Karpas-422 (cell line): ENCODE data around the gene CHTF18. TPM values are rescaled to one million over a fixed set of nuclear protein-coding genes. Genes with fewer than 3 reads are reported as not detected.

ENCODE experiments used
- DNase-seq: peaks from one replicate; pipeline ENCODE4 v3.0.0-alpha.2; 2015
- H2AFZ ChIP-seq: fragments of 200-600 bp; sonication (generic); 2 replicates; pipeline ENCODE4 v1.6.1; 2014; ENCODE audit warnings: antibody characterized with exemption, low read length, mixed read lengths
- H3K27ac ChIP-seq: fragments of 200-600 bp; sonication (generic); 2 replicates; pipeline ENCODE4 v1.5.1; 2014; ENCODE audit warnings: mild to moderate bottlenecking, low read length, moderate library complexity
- H3K27me3 ChIP-seq: fragments of 200-600 bp; sonication (generic); 2 replicates; pipeline ENCODE4 v1.6.1; 2014; ENCODE audit warnings: low read length, mixed read lengths
- H3K36me3 ChIP-seq: fragments of 200-600 bp; sonication (generic); 2 replicates; pipeline ENCODE4 v1.6.1; 2014; ENCODE audit warnings: low read length, mixed read lengths; ENCODE audit not compliant: insufficient read depth
- H3K4me1 ChIP-seq: fragments of 200-600 bp; sonication (generic); 2 replicates; pipeline ENCODE4 v1.6.1; 2014; ENCODE audit warnings: mild to moderate bottlenecking, low read length, mixed read lengths
- H3K4me2 ChIP-seq: fragments of 200-600 bp; sonication (generic); 2 replicates; pipeline ENCODE4 v1.6.1; 2014; ENCODE audit warnings: low read length, low read depth, mild to moderate bottlenecking; ENCODE audit not compliant: poor library complexity, severe bottlenecking
- H3K4me3 ChIP-seq: fragments of 200-600 bp; sonication (generic); 2 replicates; pipeline ENCODE4 v1.5.1; 2014; ENCODE audit warnings: mild to moderate bottlenecking, antibody characterized with exemption, low read length, mixed read lengths
- H3K79me2 ChIP-seq: fragments of 200-600 bp; sonication (generic); 2 replicates; pipeline ENCODE4 v1.6.1; 2014; ENCODE audit warnings: mild to moderate bottlenecking, low read length, mixed read lengths
- H3K9ac ChIP-seq: fragments of 200-600 bp; sonication (generic); 2 replicates; pipeline ENCODE4 v1.6.0; 2014; ENCODE audit warnings: low read length
- H3K9me2 ChIP-seq: fragments of 200-600 bp; sonication (generic), shearing (Covaris generic); replicated peaks from 2 replicates; pipeline ENCODE4 v1.6.0; 2014; ENCODE audit warnings: mild to moderate bottlenecking, low read length, moderate library complexity; ENCODE audit not compliant: insufficient read depth
- H3K9me3 ChIP-seq: fragments of 300-700, 200-600 bp; sonication (generic); 2 replicates; pipeline ENCODE4 v1.6.1; 2014; ENCODE audit warnings: low read length, mixed read lengths
- H4K20me1 ChIP-seq: fragments of 200-600 bp; sonication (generic); 2 replicates; pipeline ENCODE4 v1.6.1; 2014; ENCODE audit warnings: mild to moderate bottlenecking, antibody characterized with exemption, low read length, low read depth; ENCODE audit not compliant: insufficient read depth
- total RNA-seq: library from RNA; depleted of rRNA; stranded (reverse); fragments of >200 nt; shearing (Covaris generic); gene quantifications from 2 replicates; pipeline ENCODE4 v1.2.3, GENCODE V29; 2014; ENCODE audit warnings: low replicate concordance

The CHTF18 gene
- total RNA-seq, 1 experiment from 2014 or later = 7.9 TPM

DNA sequence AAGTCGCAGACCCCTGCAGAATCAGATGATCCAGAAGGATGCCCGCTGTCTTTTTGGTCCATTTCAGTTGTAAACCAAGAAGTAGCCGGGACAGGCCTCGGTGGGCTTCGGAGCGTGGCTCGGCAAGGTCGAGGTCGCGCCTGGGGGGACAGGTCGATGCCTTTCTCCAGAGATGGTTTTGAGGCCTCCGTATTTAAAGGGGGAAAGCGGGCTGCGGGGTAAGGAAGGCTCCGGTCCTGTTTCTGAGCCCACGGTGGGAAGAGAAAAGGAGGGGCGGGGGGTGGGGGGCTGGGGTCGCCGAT is 19.6 kb downstream of the CHTF18 start:
- Histone ChIP-seq H3K79me2 (no peaks in the 10 kb centered on the region), H3K27ac (no peak overlapping the region), H3K4me1 (peaks cover 25% of the 10 kb centered on the region), H3K9me2 (no peaks in the 10 kb centered on the region), H3K9me3 (no peaks in the 10 kb centered on the region), H3K4me3 (peak overlapping the region; percentile 79), H2AFZ (peak overlapping the region; percentile 99), H3K9ac (peak overlapping the region; percentile 70), H3K4me2 (peak overlapping the region; percentile 93), H3K36me3 (no peaks in the 10 kb centered on the region), H3K27me3 (no peaks in the 10 kb centered on the region), H4K20me1 (no peaks in the 10 kb centered on the region; the same call in 1 of the 2 replicates)
- DNase-seq = no peak

DNA sequence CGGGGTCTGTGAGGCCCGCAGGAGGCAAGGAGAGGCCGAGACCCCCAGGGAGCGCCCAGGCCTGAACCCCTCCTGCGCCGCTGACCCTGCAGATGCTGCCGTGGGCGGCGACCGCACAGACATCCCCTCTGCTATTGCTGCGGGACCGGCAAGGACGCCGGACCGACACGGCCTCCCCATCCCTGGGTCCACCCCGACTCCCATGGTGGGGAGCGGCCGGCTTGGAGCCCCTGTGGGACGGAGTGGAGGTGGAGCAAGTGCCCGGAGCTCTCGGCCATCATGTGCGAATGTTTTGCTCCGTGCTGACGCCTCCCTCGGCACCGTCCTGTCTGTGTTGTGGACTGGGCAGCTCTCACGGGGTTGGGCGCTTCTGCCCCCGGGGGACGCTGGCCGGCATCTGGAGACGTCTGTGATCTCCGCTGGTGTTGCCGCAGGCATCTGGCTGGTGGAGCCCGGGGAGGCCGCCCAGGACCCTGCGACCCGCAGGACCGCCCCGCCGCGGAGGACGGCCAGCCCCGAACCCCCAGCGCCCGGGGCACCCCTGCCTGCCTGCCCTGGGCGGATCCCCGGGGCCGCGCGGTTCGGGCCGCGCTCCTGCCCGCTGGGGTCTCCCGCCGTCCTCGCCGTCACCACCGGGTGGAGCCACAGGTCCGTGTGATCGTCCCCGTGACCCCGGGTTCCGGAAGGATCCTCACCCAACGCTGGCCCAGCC is 24.9 kb downstream of the CHTF18 start:
- H3K27me3 ChIP-seq = no peaks in the 10 kb centered on the region
- H3K4me3 ChIP-seq = no peak overlapping the region
- H3K9me3 ChIP-seq = no peaks in the 10 kb centered on the region
- H3K36me3 ChIP-seq = no peaks in the 10 kb centered on the region
- H2AFZ ChIP-seq = no peak overlapping the region
- peak; percentile 70 for DNase-seq
- H4K20me1 ChIP-seq = no peaks in the 10 kb centered on the region
- H3K9me2 ChIP-seq = no peaks in the 10 kb centered on the region
- H3K9ac ChIP-seq = no peak overlapping the region
- no peak overlapping the region for H3K27ac ChIP-seq
- H3K4me1 ChIP-seq = peaks cover 4% of the 10 kb centered on the region
- no peak overlapping the region for H3K4me2 ChIP-seq
- H3K79me2 ChIP-seq = no peaks in the 10 kb centered on the region

DNA sequence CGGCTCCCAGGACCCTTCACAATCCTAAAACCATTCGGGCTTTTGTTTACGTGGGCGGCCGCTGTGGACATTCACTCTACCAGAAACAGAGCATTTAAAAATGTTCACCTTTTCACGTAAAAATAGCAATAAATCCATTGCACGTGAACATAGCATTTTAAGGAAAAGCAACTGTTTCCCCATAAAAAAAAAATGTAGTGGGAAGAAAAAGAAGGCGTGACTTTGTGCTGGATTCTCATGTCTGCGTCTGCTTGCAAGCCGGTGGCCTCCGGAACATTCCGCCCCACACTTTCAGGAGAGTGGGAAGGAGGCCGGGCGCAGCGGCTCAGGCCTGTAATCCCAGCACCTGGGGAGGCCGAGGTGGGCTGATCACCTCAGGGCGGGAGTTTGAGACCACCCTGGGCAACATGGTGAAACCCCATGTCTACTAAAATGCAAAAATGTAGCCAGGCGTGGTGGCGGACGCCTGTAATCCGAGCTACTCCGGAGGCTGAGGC is 25.5 kb downstream of the CHTF18 start:
- no peak overlapping the region for H3K9ac ChIP-seq
- H3K4me2 ChIP-seq = no peak overlapping the region
- no peaks in the 10 kb centered on the region for H3K27me3 ChIP-seq

DNA sequence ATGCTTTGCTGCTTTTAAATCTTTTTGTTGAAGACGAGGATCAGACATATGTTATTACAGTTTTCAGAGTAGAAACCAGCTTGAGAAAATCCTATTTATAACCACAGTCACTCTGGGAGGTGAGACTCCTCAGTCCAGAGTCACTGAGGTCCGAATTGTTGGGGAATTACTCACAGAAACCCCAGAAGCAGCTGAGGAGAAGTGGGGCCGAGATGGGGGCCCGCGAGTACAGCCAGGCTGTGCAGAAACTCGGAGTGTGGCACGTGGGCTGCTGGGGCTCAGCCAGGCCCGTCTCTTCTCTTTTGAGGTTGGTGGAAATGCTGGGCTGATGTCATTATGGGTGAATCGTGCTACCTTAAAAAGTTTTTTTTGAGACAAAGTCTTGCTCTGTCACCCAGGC is 26.6 kb downstream of the CHTF18 start:
- DNase-seq = no peak
- Histone ChIP-seq H3K4me2 (no peak overlapping the region), H3K79me2 (no peaks in the 10 kb centered on the region), H3K9me2 (no peaks in the 10 kb centered on the region), H3K4me1 (peaks cover 3% of the 10 kb centered on the region; the same call in 1 of the 2 replicates), H3K9me3 (no peaks in the 10 kb centered on the region), H2AFZ (no peak overlapping the region), H3K4me3 (no peak overlapping the region), H3K36me3 (no peaks in the 10 kb centered on the region), H3K27ac (no peak overlapping the region), H3K9ac (no peak overlapping the region), H4K20me1 (no peaks in the 10 kb centered on the region), H3K27me3 (no peaks in the 10 kb centered on the region)

More for the DNA sequence above, 25.5 kb downstream of the CHTF18 start:
- no peak overlapping the region for H3K4me3 ChIP-seq
- no peak for DNase-seq
- no peaks in the 10 kb centered on the region for H4K20me1 ChIP-seq
- no peaks in the 10 kb centered on the region for H3K9me3 ChIP-seq
- no peak overlapping the region for H3K27ac ChIP-seq
- no peaks in the 10 kb centered on the region for H3K36me3 ChIP-seq
- H3K4me1 ChIP-seq = peaks cover 3% of the 10 kb centered on the region; the same call in 1 of the 2 replicates
- H3K9me2 ChIP-seq = no peaks in the 10 kb centered on the region
- H3K79me2 ChIP-seq = no peaks in the 10 kb centered on the region
- no peak overlapping the region for H2AFZ ChIP-seq

DNA sequence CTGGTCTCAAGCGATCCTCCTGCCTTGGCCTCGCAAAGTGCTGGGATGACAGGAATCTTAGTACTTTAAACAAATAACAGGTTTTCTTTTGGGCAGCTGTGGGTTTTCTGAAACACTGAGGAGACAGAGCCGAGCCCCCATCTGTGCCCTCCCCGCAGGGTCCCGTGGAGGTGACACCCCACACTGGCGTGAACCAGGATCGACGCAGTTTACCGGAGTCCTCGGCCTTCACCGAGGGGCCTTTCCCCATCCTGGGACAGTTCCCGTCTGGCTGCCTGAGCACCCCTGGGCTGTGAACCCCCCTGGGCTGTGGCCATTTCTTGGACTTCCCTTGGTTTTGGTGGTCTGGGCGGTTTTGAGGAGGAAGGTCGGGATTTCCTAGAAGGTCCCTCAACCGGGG is 27.4 kb downstream of the CHTF18 start:
- no peaks in the 10 kb centered on the region for H4K20me1 ChIP-seq
- H3K9ac ChIP-seq = no peak overlapping the region
- no peak overlapping the region for H2AFZ ChIP-seq
- no peaks in the 10 kb centered on the region for H3K27me3 ChIP-seq
- no peaks in the 10 kb centered on the region for H3K36me3 ChIP-seq
- no peak overlapping the region for H3K4me2 ChIP-seq
- no peak for DNase-seq
- H3K9me3 ChIP-seq = no peaks in the 10 kb centered on the region
- no peak overlapping the region for H3K4me3 ChIP-seq
- H3K79me2 ChIP-seq = no peaks in the 10 kb centered on the region
- no peaks in the 10 kb centered on the region for H3K9me2 ChIP-seq
- H3K27ac ChIP-seq = no peak overlapping the region
- H3K4me1 ChIP-seq = peaks cover 3% of the 10 kb centered on the region; the same call in 1 of the 2 replicates

DNA sequence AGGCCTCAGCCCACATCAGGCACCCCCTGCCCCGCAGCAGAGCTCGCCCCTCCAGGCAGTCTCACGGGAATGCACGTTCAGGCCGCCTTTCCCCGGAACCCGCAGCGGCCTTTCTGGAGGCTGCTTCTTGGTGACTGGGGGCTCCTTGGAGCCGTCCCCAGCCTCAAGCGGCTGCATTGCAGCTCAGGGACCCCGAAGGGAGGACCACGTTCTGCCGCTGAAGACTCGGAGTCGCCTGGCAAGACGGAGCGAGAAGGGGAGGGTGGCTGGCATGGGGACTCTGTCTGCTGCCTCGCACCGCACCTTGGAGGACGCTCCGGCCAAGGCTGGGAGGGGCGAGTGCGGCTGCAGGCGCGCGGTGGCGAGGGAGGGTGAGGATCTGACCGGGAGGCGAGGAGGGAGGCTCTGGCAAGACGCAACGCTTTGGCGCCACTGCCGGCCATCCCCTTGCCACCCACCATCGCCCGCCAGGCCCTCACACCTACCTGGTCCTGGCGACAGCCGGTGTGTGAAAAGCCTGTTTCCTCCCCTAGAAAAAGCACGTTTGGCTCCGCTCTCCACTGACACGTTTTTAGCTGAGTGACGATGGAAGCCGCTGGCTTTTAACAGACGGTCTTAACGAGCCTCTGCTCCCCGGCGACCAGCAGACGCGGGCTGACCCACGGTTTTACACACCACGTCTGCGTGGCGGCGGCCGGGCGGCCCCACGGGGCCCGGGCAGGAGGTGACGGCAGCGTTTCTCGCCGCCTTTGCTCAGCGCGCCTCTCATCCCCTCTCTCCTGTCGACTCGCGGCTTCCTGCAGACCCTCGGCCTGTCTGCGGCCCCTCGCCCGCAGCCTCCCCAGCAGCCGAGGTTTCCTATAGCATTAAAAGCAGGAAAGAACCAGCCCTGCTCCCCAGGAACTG is 28.8 kb downstream of the CHTF18 start:
- no peak overlapping the region for H3K9ac ChIP-seq
- no peak overlapping the region for H2AFZ ChIP-seq
- no peak overlapping the region for H3K27ac ChIP-seq
- H3K4me2 ChIP-seq = no peak overlapping the region
- no peaks in the 10 kb centered on the region for H3K4me1 ChIP-seq
- no peaks in the 10 kb centered on the region for H3K79me2 ChIP-seq
- H4K20me1 ChIP-seq = no peaks in the 10 kb centered on the region
- no peaks in the 10 kb centered on the region for H3K36me3 ChIP-seq
- H3K4me3 ChIP-seq = no peak overlapping the region
- no peaks in the 10 kb centered on the region for H3K27me3 ChIP-seq
- no peak for DNase-seq
- no peaks in the 10 kb centered on the region for H3K9me3 ChIP-seq
- no peaks in the 10 kb centered on the region for H3K9me2 ChIP-seq

DNA sequence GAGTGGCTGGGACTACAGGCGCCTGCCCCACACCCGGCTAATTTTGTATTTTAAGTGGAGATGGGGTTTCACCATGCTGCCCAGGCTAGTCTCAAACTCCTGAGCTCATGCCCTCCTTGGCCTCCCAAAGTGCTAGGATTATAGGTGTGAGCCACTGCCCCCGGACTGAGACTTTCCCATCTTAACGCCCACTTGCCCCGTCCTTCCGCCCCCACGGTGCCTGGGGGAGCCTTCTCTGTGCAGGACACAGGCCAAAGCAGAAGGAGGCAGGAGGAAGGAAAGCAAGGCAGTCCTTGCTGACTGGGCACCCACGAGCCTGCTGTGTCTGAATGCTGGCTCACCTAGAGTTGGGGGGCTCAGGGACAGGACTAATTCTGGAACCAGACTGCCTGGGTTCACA is 29.7 kb downstream of the CHTF18 start:
- no peaks in the 10 kb centered on the region for H3K9me2 ChIP-seq
- no peak overlapping the region for H3K4me2 ChIP-seq
- H4K20me1 ChIP-seq = no peaks in the 10 kb centered on the region
- H3K4me1 ChIP-seq = no peaks in the 10 kb centered on the region
- H3K4me3 ChIP-seq = no peak overlapping the region
- no peak overlapping the region for H3K9ac ChIP-seq
- no peaks in the 10 kb centered on the region for H3K9me3 ChIP-seq
- no peak overlapping the region for H2AFZ ChIP-seq
- no peaks in the 10 kb centered on the region for H3K79me2 ChIP-seq
- no peak overlapping the region for H3K27ac ChIP-seq
- no peaks in the 10 kb centered on the region for H3K36me3 ChIP-seq
- DNase-seq = no peak
- H3K27me3 ChIP-seq = no peaks in the 10 kb centered on the region

DNA sequence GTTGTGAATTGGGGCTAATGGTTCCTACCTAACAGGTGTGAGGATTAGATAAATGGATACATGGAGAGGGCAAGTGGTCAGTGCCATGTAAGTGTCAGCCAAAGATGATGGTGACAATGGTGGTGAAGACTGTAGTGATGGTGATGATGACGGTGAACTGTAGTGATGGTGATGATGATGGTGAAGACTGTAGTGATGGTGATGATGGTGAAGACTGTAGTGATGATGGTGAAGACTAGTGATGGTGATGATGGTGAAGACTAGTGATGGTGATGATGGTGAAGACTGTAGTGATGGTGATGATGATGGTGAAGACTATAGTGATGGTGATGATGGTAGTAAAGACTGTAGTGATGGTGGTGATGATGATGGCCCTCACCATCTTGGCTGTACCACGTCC is 30.2 kb downstream of the CHTF18 start:
- Histone ChIP-seq H3K4me3 (no peak overlapping the region), H3K27ac (no peak overlapping the region), H3K4me1 (no peaks in the 10 kb centered on the region), H3K4me2 (no peak overlapping the region), H3K9me2 (no peaks in the 10 kb centered on the region), H3K9me3 (no peaks in the 10 kb centered on the region), H2AFZ (no peak overlapping the region), H3K9ac (no peak overlapping the region), H3K36me3 (no peaks in the 10 kb centered on the region), H3K79me2 (no peaks in the 10 kb centered on the region), H4K20me1 (no peaks in the 10 kb centered on the region), H3K27me3 (no peaks in the 10 kb centered on the region)
- no peak for DNase-seq
